GM12878 (cell line): Measurements from ENCODE around the gene LETM1. TPM values are rescaled to one million over a fixed set of nuclear protein-coding genes. Genes with fewer than 3 reads are reported as not detected.

Experiments used
- CBX5 ChIP-seq: sonication (generic); IDR thresholded peaks from 2 replicates; pipeline ENCODE4 v1.6.1; 2016; ENCODE audit warnings: low read depth, moderate library complexity, mild to moderate bottlenecking, inconsistent platforms
- FOS ChIP-seq: IDR thresholded peaks from 3 replicates; pipeline ENCODE4 v1.6.1; 2011; ENCODE audit warnings: borderline replicate concordance; ENCODE audit not compliant: insufficient read length; ENCODE audit errors: extremely low read depth
- LARP7 ChIP-seq: fragments of 450-650 bp; IDR thresholded peaks from 2 replicates; pipeline ENCODE4 v1.6.1; 2017; ENCODE audit warnings: mild to moderate bottlenecking
- POLR2AphosphoS2 ChIP-seq: IDR thresholded peaks from 2 replicates; pipeline ENCODE4 v1.6.1; 2011; ENCODE audit warnings: low read depth, mild to moderate bottlenecking, low read length, improper control_type of control experiment, moderate library complexity
- ZBTB40 ChIP-seq: fragments of 450-650 bp; IDR thresholded peaks from 2 replicates; pipeline ENCODE4 v1.6.1; 2016; ENCODE audit warnings: mild to moderate bottlenecking, moderate library complexity, borderline replicate concordance
- polyA plus RNA-seq, 11 experiments: library from polyadenylated mRNA; depleted of rRNA in 4 of 11; unstranded in 6 of 11; stranded (reverse) in 5 of 11; fragments of >200 nt; fragmentation: Nextera tagmentation in 4 of 11; fragmentation: Illumina TruSeq in 1 of 11; extraction: Ambion mirVana in 4 of 11; extraction: Trizol in 1 of 11; gene quantifications; 1 replicate in 1 of 11; 2 replicates in 10 of 11; pipeline versions ENCODE4 v1.2.1 to v1.2.3, GENCODE V29; 2011 to 2016; ENCODE audit warnings: inconsistent platforms in 2 of 11, missing spikeins in 2 of 11, low read depth in 1 of 11
- total RNA-seq, 4 experiments: library from RNA; depleted of rRNA in 3 of 4; stranded (reverse); fragments of >200 nt in 3 of 4; fragmentation: Illumina TruSeq in 1 of 4; extraction: Trizol in 1 of 4; gene quantifications; 2 replicates each; pipeline versions ENCODE4 v1.2.1 to v1.2.3, GENCODE V29; 2013 to 2021
- TF ChIP-seq, protein P1 (sequence below): IDR thresholded peaks from 2 replicates; pipeline ENCODE4 v1.6.1; 2011; ENCODE audit warnings: borderline replicate concordance, low read depth, mild to moderate bottlenecking, moderate library complexity, mixed read lengths, low read length; ENCODE audit not compliant: insufficient read depth; ENCODE audit errors: extremely low read length

The LETM1 gene
- total and polyA plus RNA-seq, 10 of the 15 experiments (the other 5 are each of a cell fraction or from before 2014, with no cell fraction given): 2.6 to 65.2 (median 30.2) TPM

GRCh38 chr4:1803523-1804423, 52.2 kb downstream of the LETM1 start (continued):
- TF ChIP-seq POLR2AphosphoS2 (no peak), ZBTB40 (no peak), FOS (no peak), CBX5 (no peak), LARP7 (no peak)
- TF ChIP-seq, protein P1, sequence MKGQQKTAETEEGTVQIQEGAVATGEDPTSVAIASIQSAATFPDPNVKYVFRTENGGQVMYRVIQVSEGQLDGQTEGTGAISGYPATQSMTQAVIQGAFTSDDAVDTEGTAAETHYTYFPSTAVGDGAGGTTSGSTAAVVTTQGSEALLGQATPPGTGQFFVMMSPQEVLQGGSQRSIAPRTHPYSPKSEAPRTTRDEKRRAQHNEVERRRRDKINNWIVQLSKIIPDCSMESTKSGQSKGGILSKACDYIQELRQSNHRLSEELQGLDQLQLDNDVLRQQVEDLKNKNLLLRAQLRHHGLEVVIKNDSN: no peak
